ENCODE data around the gene CTRB2.
"Not testable (repeated sequence)": the region's sequence is repeated elsewhere in the genome, so short reads cannot be mapped to it uniquely, and the experiment has no call there.

DNA sequence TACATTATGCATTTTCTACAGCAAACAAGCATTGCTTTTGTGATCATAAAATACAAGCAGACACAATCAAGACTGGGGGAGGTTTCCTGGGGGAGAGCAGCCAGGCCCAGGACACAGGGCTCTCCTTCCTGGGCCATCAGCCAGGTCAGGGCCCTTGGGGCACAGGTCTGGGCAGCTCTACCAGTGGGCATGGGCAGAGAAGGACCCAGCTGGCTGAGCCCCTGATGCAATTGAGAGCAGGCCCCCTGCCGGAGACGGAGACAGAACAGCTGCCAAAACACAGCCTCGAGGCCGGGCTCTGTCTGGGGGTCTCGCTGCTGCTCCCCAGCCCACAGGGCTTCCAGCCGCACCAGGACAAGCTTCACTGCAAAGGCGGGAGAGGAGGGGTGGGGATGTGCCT is 33.7 kb upstream of the CTRB2 start:
- TF ChIP-seq, protein P1, sequence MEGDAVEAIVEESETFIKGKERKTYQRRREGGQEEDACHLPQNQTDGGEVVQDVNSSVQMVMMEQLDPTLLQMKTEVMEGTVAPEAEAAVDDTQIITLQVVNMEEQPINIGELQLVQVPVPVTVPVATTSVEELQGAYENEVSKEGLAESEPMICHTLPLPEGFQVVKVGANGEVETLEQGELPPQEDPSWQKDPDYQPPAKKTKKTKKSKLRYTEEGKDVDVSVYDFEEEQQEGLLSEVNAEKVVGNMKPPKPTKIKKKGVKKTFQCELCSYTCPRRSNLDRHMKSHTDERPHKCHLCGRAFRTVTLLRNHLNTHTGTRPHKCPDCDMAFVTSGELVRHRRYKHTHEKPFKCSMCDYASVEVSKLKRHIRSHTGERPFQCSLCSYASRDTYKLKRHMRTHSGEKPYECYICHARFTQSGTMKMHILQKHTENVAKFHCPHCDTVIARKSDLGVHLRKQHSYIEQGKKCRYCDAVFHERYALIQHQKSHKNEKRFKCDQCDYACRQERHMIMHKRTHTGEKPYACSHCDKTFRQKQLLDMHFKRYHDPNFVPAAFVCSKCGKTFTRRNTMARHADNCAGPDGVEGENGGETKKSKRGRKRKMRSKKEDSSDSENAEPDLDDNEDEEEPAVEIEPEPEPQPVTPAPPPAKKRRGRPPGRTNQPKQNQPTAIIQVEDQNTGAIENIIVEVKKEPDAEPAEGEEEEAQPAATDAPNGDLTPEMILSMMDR (IDR thresholded peaks at IDR 0.05) = not testable (repeated sequence)
- not testable (repeated sequence) for TF ChIP-seq POLR2A (IDR thresholded peaks at IDR 0.05)

All from lower leg skin (tissue), 3 donors.